IMR-90 (cell line): ENCODE results near the gene LAMB2. TPM values are rescaled to one million over a fixed set of nuclear protein-coding genes. Genes with fewer than 3 reads are reported as not detected.

Source experiments
- ATAC-seq: fragments of 200-7000 bp; cut with Tn5 transposase; 2 replicates; pipeline ENCODE4 v1.9.1; 2020; ENCODE audit warnings: low read depth, mild to moderate bottlenecking, moderate library complexity
- BruUV-seq: library from RNA; stranded (reverse); fragments of 400-500 nt; replicated peaks from 2 replicates; lab custom pipeline; 2021; lab: Mats Ljungman, UMichigan
- CTCF ChIA-PET: fragments of 300-600 bp; formaldehyde crosslinking; extraction: SDS; loops from one replicate; lab custom pipeline; 2021; ENCODE audit warnings: antibody characterized with exemption; lab: Yijun Ruan, JAX
- POLR2A ChIA-PET: fragments of 300-600 bp; sonication (Branson Sonifier 250); formaldehyde crosslinking; loops from one replicate; lab custom pipeline; 2022; ENCODE audit warnings: antibody characterized with exemption; ENCODE audit not compliant: unreplicated experiment; lab: Charles Lee
- DNase-seq: peaks from one replicate; pipeline ENCODE4 v3.0.0; 2013
- H2AFZ ChIP-seq: replicated peaks from 2 replicates; pipeline ENCODE3; 2013; ENCODE audit warnings: low read length, mild to moderate bottlenecking; ENCODE audit not compliant: poor library complexity
- H2AK5ac ChIP-seq: 2 replicates; pipeline ENCODE4 v1.6.1; 2013; ENCODE audit warnings: low read depth, low read length, inconsistent platforms
- H2AK9ac ChIP-seq: replicated peaks from 2 replicates; pipeline ENCODE3; 2013; ENCODE audit warnings: mild to moderate bottlenecking, low read depth, low read length, moderate library complexity; ENCODE audit not compliant: poor library complexity
- H2BK120ac ChIP-seq: 2 replicates; pipeline ENCODE4 v1.6.1; 2013; ENCODE audit warnings: low read depth, low read length, inconsistent platforms
- H2BK15ac ChIP-seq: 3 replicates; pipeline ENCODE4 v1.6.1; 2013; ENCODE audit warnings: low read depth, low read length, inconsistent platforms
- H2BK20ac ChIP-seq: 2 replicates; pipeline ENCODE4 v1.6.1; 2013; ENCODE audit warnings: low read depth, mild to moderate bottlenecking, inconsistent platforms, low read length, moderate library complexity
- H2BK5ac ChIP-seq: 2 replicates; pipeline ENCODE4 v1.6.1; 2013; ENCODE audit warnings: mild to moderate bottlenecking, low read depth, low read length, inconsistent platforms; ENCODE audit not compliant: poor library complexity, severe bottlenecking
- H3K14ac ChIP-seq: replicated peaks from 2 replicates; pipeline ENCODE4 v1.6.1; 2013; ENCODE audit warnings: low read depth, low read length, inconsistent platforms
- H3K18ac ChIP-seq: 2 replicates; pipeline ENCODE4 v1.6.1; 2013; ENCODE audit warnings: low read depth, low read length, control low read depth
- H3K23ac ChIP-seq: 2 replicates; pipeline ENCODE4 v1.6.1; 2013; ENCODE audit warnings: low read depth, low read length, inconsistent platforms
- H3K27ac ChIP-seq: 2 replicates; pipeline ENCODE4 v1.5.1; 2013; ENCODE audit warnings: mild to moderate bottlenecking, control low read depth, low read length; ENCODE audit not compliant: insufficient read depth
- H3K27me3 ChIP-seq: 2 replicates; pipeline ENCODE4 v1.6.1; 2013; ENCODE audit warnings: low read length; ENCODE audit not compliant: control insufficient read depth, insufficient read depth
- H3K36me3 ChIP-seq: 2 replicates; pipeline ENCODE4 v1.6.1; 2013; ENCODE audit warnings: low read length, mixed read lengths; ENCODE audit not compliant: control insufficient read depth, insufficient read depth
- H3K4ac ChIP-seq: 2 replicates; pipeline ENCODE4 v1.6.1; 2013; ENCODE audit warnings: low read depth, low read length, inconsistent platforms
- H3K4me1 ChIP-seq: 2 replicates; pipeline ENCODE4 v1.6.1; 2013; ENCODE audit warnings: low read length, mixed read lengths; ENCODE audit not compliant: control insufficient read depth, insufficient read depth
- H3K4me2 ChIP-seq: 2 replicates; pipeline ENCODE4 v1.6.1; 2013; ENCODE audit warnings: low read depth, mild to moderate bottlenecking, control low read depth, low read length, moderate library complexity
- H3K4me3 ChIP-seq: 2 replicates; pipeline ENCODE4 v1.5.1; 2013; ENCODE audit warnings: low read depth, mild to moderate bottlenecking, control low read depth, low read length, moderate library complexity; ENCODE audit not compliant: insufficient read depth
- H3K56ac ChIP-seq: 2 replicates; pipeline ENCODE4 v1.6.1; 2013; ENCODE audit warnings: low read length, inconsistent platforms; ENCODE audit not compliant: insufficient read depth; ENCODE audit errors: extremely low read depth
- H3K79me1 ChIP-seq, 2 experiments: 2 replicates each; pipeline ENCODE4 v1.6.1; 2013; ENCODE audit warnings: low read length in 2 of 2, inconsistent platforms in 1 of 2, low read depth in 1 of 2
- H3K9ac ChIP-seq: 2 replicates; pipeline ENCODE4 v1.6.1; 2013; ENCODE audit warnings: low read depth, low read length, control low read depth
- H3K9me1 ChIP-seq: 2 replicates; pipeline ENCODE4 v1.6.1; 2013; ENCODE audit warnings: low read length, inconsistent platforms; ENCODE audit not compliant: insufficient read depth
- H3K9me3 ChIP-seq: 2 replicates; pipeline ENCODE4 v1.6.1; 2013; ENCODE audit warnings: low read length; ENCODE audit not compliant: control insufficient read depth, insufficient read depth
- H4K20me1 ChIP-seq: 2 replicates; pipeline ENCODE4 v1.6.1; 2013; ENCODE audit warnings: low read length, inconsistent platforms; ENCODE audit not compliant: insufficient read depth
- H4K5ac ChIP-seq: 2 replicates; pipeline ENCODE4 v1.6.1; 2013; ENCODE audit warnings: mild to moderate bottlenecking, low read depth, low read length, control low read depth
- H4K8ac ChIP-seq, 2 experiments: 2 replicates each; pipeline ENCODE4 v1.6.1; 2013; ENCODE audit warnings: low read depth in 2 of 2, low read length in 2 of 2, control low read depth in 1 of 2, inconsistent platforms in 1 of 2
- H4K91ac ChIP-seq: 2 replicates; pipeline ENCODE4 v1.6.1; 2013; ENCODE audit warnings: low read depth, low read length, inconsistent platforms; ENCODE audit not compliant: insufficient read depth
- RAD21 ChIP-seq: IDR thresholded peaks from 2 replicates; pipeline ENCODE4 v1.6.1; 2012; ENCODE audit warnings: low read length, improper control_type of control experiment
- RFX5 ChIP-seq: IDR thresholded peaks from 2 replicates; pipeline ENCODE4 v1.8.0; 2012; ENCODE audit warnings: low read depth, mild to moderate bottlenecking, low read length, moderate library complexity
- WGBS, 2 experiments: methylation state at CpG; one replicate each; pipeline versions ENCODE4 v1.1.5 to v1.1.7; 2013; ENCODE audit warnings: missing lambda C conversion rate in 2 of 2; ENCODE audit not compliant: insufficient read length in 1 of 2; ENCODE audit errors: extremely low coverage in 2 of 2; 5-methylcytosine and 5-hydroxymethylcytosine counted together
- dilution Hi-C: fragments of 300-500 bp; cut with HindIII; formaldehyde crosslinking; loops from one replicate; pipeline ENCODE4 v1.14.3; 2018; ENCODE audit warnings: low sequenced_read_pairs; ENCODE audit not compliant: unreplicated experiment
- in situ Hi-C: fragments of 300-500 bp; cut with MboI; formaldehyde crosslinking; loops from 3 replicates; pipeline ENCODE4 v1.14.3; 2019; ENCODE audit warnings: low sequenced_read_pairs, inconsistent platforms, mixed read lengths
- intact Hi-C: fragments of 100-400 bp; cut with micrococcal nuclease; formaldehyde crosslinking; loops from 2 replicates; pipeline ENCODE4 v1.10.0; 2022
- polyA plus RNA-seq, 3 experiments: library from polyadenylated mRNA; depleted of rRNA; stranded (reverse); fragments of >200 nt; gene quantifications; 2 replicates each; pipeline ENCODE4 v1.2.3, GENCODE V29; 2012; ENCODE audit warnings: low replicate concordance in 1 of 3
- total RNA-seq: library from RNA; depleted of rRNA; stranded (reverse); fragments of >200 nt; gene quantifications from 2 replicates; pipeline ENCODE4 v1.2.3, GENCODE V29; 2012
- TF ChIP-seq, protein P1 (sequence below): fragments of 150-350 bp; IDR thresholded peaks from 2 replicates; pipeline ENCODE4 v1.6.1; 2016; ENCODE audit warnings: low read depth, mild to moderate bottlenecking, low read length, moderate library complexity, borderline replicate concordance

LAMB2 gene
- total and polyA plus RNA-seq, 2 of the 4 experiments (the other 2 are of a cell fraction): 213 to 570 TPM

DNA sequence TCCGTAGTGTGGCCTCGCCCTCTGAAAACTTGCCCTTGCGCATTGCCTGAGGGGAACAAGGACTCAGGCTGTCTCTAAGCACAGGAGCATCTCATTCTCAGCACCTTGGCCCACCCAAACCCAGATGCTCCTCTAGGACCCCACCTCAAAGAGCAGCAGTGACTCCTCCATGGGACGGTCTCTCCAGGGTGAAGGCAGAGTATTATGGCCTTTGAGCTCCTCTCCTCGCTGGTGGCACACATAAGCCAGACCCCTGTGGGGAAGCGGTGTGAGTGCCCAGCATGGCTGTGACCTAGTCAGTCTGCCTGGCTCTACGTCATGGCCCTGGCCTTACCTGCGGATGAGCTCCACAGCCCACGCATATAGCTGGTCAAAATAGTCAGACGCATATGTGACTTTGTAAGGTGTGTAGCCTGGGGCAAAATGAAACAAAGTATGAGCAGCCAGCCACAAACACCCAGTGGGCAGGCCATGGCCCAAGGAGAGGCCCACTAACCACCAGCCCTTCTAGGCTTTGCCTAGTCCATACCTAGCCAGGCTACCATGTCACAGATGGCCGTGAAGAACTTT, 32.7 kb downstream of the LAMB2 start:
- POLR2A ChIA-PET: no interaction called here
- intact Hi-C loops: no loop called here
- Histone ChIP-seq H3K14ac (no peak overlapping the region), H3K23ac (no peak overlapping the region), H3K4me2 (no peak overlapping the region), H4K8ac (no peak overlapping the region), H3K4ac (no peak overlapping the region), H3K4me3 (no peak overlapping the region), H2AK5ac (no peak overlapping the region), H3K79me1 (peaks cover 30 to 38% of the 10 kb centered on the region in 2 experiments), H3K4me1 (peaks cover 6% of the 10 kb centered on the region), H2AK9ac (no peak overlapping the region), H3K56ac (no peak overlapping the region), H3K36me3 (peaks cover 59% of the 10 kb centered on the region), H3K27me3 (no peaks in the 10 kb centered on the region), H2BK20ac (no peak overlapping the region), H3K27ac (no peak overlapping the region), H2AFZ (no peak overlapping the region), H4K91ac (no peak overlapping the region), H2BK5ac (no peak overlapping the region), H3K9me3 (no peaks in the 10 kb centered on the region), H2BK120ac (no peak overlapping the region), H4K20me1 (no peaks in the 10 kb centered on the region), H4K5ac (no peak overlapping the region), H3K9me1 (peaks cover 7% of the 10 kb centered on the region; the same call in 1 of the 2 replicates), H3K18ac (no peak overlapping the region), H2BK15ac (no peak overlapping the region), H3K9ac (no peak overlapping the region)
- DNase-seq: no peak
- CTCF ChIA-PET: no interaction called here
- in situ Hi-C loops: no loop called here
- BruUV-seq: no TSS peak
- TF ChIP-seq RAD21 (no peak), RFX5 (no peak)
- TF ChIP-seq, protein P1, sequence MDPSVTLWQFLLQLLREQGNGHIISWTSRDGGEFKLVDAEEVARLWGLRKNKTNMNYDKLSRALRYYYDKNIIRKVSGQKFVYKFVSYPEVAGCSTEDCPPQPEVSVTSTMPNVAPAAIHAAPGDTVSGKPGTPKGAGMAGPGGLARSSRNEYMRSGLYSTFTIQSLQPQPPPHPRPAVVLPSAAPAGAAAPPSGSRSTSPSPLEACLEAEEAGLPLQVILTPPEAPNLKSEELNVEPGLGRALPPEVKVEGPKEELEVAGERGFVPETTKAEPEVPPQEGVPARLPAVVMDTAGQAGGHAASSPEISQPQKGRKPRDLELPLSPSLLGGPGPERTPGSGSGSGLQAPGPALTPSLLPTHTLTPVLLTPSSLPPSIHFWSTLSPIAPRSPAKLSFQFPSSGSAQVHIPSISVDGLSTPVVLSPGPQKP: no peak
- 88% methylated on average over 1 of the region's 11 CpGs; no CpG with 5 or more reads in 1 of the 2 experiments for WGBS, 2 experiments
- ATAC-seq: no peak
- dilution Hi-C loops: no loop called here
